ENCODE measurements around the gene PNPLA1.

- TF ChIP-seq CSRNP3 (CRISPR knock-in tag; IDR thresholded peaks at IDR 0.05) (no peak), OSR1 (CRISPR knock-in tag; IDR thresholded peaks at IDR 0.05) (no peak), SNAI2 (CRISPR knock-in tag; IDR thresholded peaks at IDR 0.05) (no peak), CSDC2 (CRISPR knock-in tag; IDR thresholded peaks at IDR 0.05) (no peak), ARNTL (CRISPR knock-in tag; IDR thresholded peaks at IDR 0.05; ENCODE audit: borderline replicate concordance, low read depth) (no peak), ZFP30 (CRISPR knock-in tag; IDR thresholded peaks at IDR 0.05) (no peak), CREB5 (CRISPR knock-in tag; IDR thresholded peaks at IDR 0.05; ENCODE audit: low read depth) (no peak), PATZ1 (CRISPR knock-in tag; IDR thresholded peaks at IDR 0.05; ENCODE audit: borderline replicate concordance) (no peak), ISL1 (CRISPR knock-in tag; IDR thresholded peaks at IDR 0.05) (no peak), ZNF8 (CRISPR knock-in tag; IDR thresholded peaks at IDR 0.05) (no peak), ESRRG (CRISPR knock-in tag; IDR thresholded peaks at IDR 0.05) (no peak), PPARA (CRISPR knock-in tag; IDR thresholded peaks at IDR 0.05; ENCODE audit: borderline replicate concordance) (no peak)
Measured at GRCh38 chr6:36323062-36323461, 53.2 kb downstream of the PNPLA1 start.
